Activated T-cell treated with anti-CD3 and anti-CD28 coated beads for 4 hours (primary cell): ENCODE measurements around the gene MTG2.

Experiments used
- DNase-seq: peaks from one replicate; pipeline ENCODE4 v3.0.0-alpha.2; 2020

MTG2 gene

GRCh38 chr20:62163986-62164762, 18.7 kb upstream of the MTG2 start:
- no peak for DNase-seq

GRCh38 chr20:62164879-62165761, 17.7 kb upstream of the MTG2 start:
- no peak for DNase-seq

GRCh38 chr20:62165762-62166399, 16.9 kb upstream of the MTG2 start:
- DNase-seq = no peak

- no peak for DNase-seq
Observed at GRCh38 chr20:62167474-62167873, 15.4 kb upstream of the MTG2 start.

- DNase-seq = no peak
Observed at GRCh38 chr20:62168061-62168460, 14.8 kb upstream of the MTG2 start.

GRCh38 chr20:62168890-62169435, 13.9 kb upstream of the MTG2 start:
- DNase-seq = no peak

GRCh38 chr20:62170536-62170935, 12.3 kb upstream of the MTG2 start:
- no peak for DNase-seq

- DNase-seq = no peak
Observed at GRCh38 chr20:62171245-62171644, 11.6 kb upstream of the MTG2 start.

GRCh38 chr20:62172666-62173065, 10.2 kb upstream of the MTG2 start:
- no peak for DNase-seq

- no peak for DNase-seq
Observed at GRCh38 chr20:62174021-62174804, 8.6 kb upstream of the MTG2 start.

- no peak for DNase-seq
Observed at GRCh38 chr20:62174870-62175624, 7.8 kb upstream of the MTG2 start.

- no peak for DNase-seq
Observed at GRCh38 chr20:62175711-62176110, 7.1 kb upstream of the MTG2 start.

- DNase-seq = no peak
Observed at GRCh38 chr20:62176866-62177265, 6.0 kb upstream of the MTG2 start.

GRCh38 chr20:62177307-62177706, 5.5 kb upstream of the MTG2 start:
- DNase-seq = no peak

- DNase-seq = no peak
Observed at GRCh38 chr20:62178316-62179161, 4.3 kb upstream of the MTG2 start.

- no peak for DNase-seq
Observed at GRCh38 chr20:62179162-62179504, 3.7 kb upstream of the MTG2 start.

- no peak for DNase-seq
Observed at GRCh38 chr20:62181808-62182207, 1.0 kb upstream of the MTG2 start.

GRCh38 chr20:62183426-62184142, 756 bp downstream of the MTG2 start:
- DNase-seq = no peak

- DNase-seq = no peak
Observed at GRCh38 chr20:62186096-62186426, 3.2 kb downstream of the MTG2 start.
